HCT116 (cell line): Measurements from ENCODE around the gene GALNT7. TPM values are rescaled to one million over a fixed set of nuclear protein-coding genes. Genes with fewer than 3 reads are reported as not detected.

Source experiments
- ATAC-seq: fragments of 200-7000 bp; cut with Tn5 transposase; 2 replicates; pipeline ENCODE4 v1.9.1; 2020; ENCODE audit warnings: mild to moderate bottlenecking, moderate library complexity
- BruUV-seq: library from RNA; stranded (reverse); fragments of 400-500 nt; replicated peaks from 2 replicates; lab custom pipeline; 2021; lab: Mats Ljungman, UMichigan
- CTCF ChIA-PET: fragments of 300-600 bp; sonication (Branson Sonifier 250); formaldehyde crosslinking; loops from one replicate; lab custom pipeline; 2021; ENCODE audit warnings: antibody characterized with exemption; lab: Charles Lee
- POLR2A ChIA-PET: fragments of 300-600, 350-600 bp; sonication (Branson Sonifier 250); formaldehyde crosslinking; loops from one replicate; lab custom pipeline; 2021; ENCODE audit warnings: antibody characterized with exemption; lab: Charles Lee
- RAD21 ChIA-PET, 2 experiments: fragments of 300-600 bp; sonication (Branson Sonifier 250); formaldehyde crosslinking; loops; one replicate each; lab custom pipeline; 2023; ENCODE audit warnings: low total read pairs in 2 of 2; ENCODE audit not compliant: uncharacterized antibody in 2 of 2, unreplicated experiment in 2 of 2, low non-redundant PET in 1 of 2; lab: Charles Lee
- DNase-seq: peaks from one replicate; pipeline ENCODE4 v3.0.0-alpha.2; 2010; ENCODE audit warnings: low read depth, low spot score
- H2AFZ ChIP-seq: fragments of 200-600 bp; shearing (Covaris generic), sonication (generic); 2 replicates; pipeline ENCODE4 v1.6.1; 2017; ENCODE audit warnings: low read depth, mixed run types, mixed read lengths, antibody characterized with exemption, low read length; ENCODE audit not compliant: poor library complexity, severe bottlenecking
- H3K27ac ChIP-seq: 2 replicates; pipeline ENCODE4 v1.5.1; 2012; ENCODE audit warnings: low read depth, low read length
- H3K27me3 ChIP-seq: fragments of 200-600 bp; sonication (generic); 2 replicates; pipeline ENCODE4 v1.6.1; 2016; ENCODE audit warnings: mixed run types, low read length, mixed read lengths; ENCODE audit not compliant: insufficient read depth
- H3K36me3 ChIP-seq, 2 experiments: fragments of 200-500 bp in 1 of 2; fragments of 200-600 bp in 1 of 2; sonication (Bioruptor generic) in 1 of 2; sonication (generic) in 1 of 2; 2 replicates each; pipeline versions ENCODE4 v1.5.1 to v1.6.1; 2014 to 2016; ENCODE audit warnings: low read length in 2 of 2, inconsistent platforms in 1 of 2, mixed read lengths in 1 of 2, mixed run types in 1 of 2; ENCODE audit not compliant: insufficient read depth in 2 of 2, control insufficient read depth in 1 of 2
- H3K4me1 ChIP-seq, 2 experiments: fragments of 200-600 bp in 1 of 2; sonication (generic) in 1 of 2; 2 replicates each; pipeline versions ENCODE4 v1.5.1 to v1.6.1; 2012 to 2017; ENCODE audit warnings: low read length in 2 of 2, inconsistent platforms in 1 of 2, mild to moderate bottlenecking in 1 of 2, mixed read lengths in 1 of 2, mixed run types in 1 of 2, moderate library complexity in 1 of 2; ENCODE audit not compliant: insufficient read depth in 2 of 2, control insufficient read depth in 1 of 2
- H3K4me2 ChIP-seq: fragments of 200-600 bp; sonication (generic); 2 replicates; pipeline ENCODE4 v1.6.1; 2017; ENCODE audit warnings: mixed run types, low read length, mixed read lengths
- H3K4me3 ChIP-seq, 2 experiments: fragments of 200-600 bp in 1 of 2; sonication (generic) in 1 of 2; replicated peaks in 1 of 2; 2 replicates each; pipeline ENCODE4 v1.5.1; 2011 to 2016; ENCODE audit warnings: low read length in 2 of 2, control low read depth in 1 of 2, low read depth in 1 of 2, mild to moderate bottlenecking in 1 of 2, mixed read lengths in 1 of 2, mixed run types in 1 of 2
- H3K79me2 ChIP-seq: fragments of 200-600 bp; sonication (generic); 2 replicates; pipeline ENCODE4 v1.6.1; 2017; ENCODE audit warnings: mild to moderate bottlenecking, mixed run types, low read length, moderate library complexity, mixed read lengths; ENCODE audit not compliant: insufficient read depth
- H3K9ac ChIP-seq: fragments of 200-600 bp; sonication (generic); 2 replicates; pipeline ENCODE4 v1.6.1; 2016; ENCODE audit warnings: low read length, mixed read lengths
- H3K9me2 ChIP-seq: fragments of 200-600 bp; sonication (generic), shearing (Covaris generic); 2 replicates; pipeline ENCODE4 v1.6.1; 2017; ENCODE audit warnings: mixed run types, mild to moderate bottlenecking, moderate library complexity; ENCODE audit not compliant: insufficient read depth
- H3K9me3 ChIP-seq, 2 experiments: fragments of 200-500 bp in 1 of 2; fragments of 200-600 bp in 1 of 2; sonication (Bioruptor generic) in 1 of 2; sonication (generic) in 1 of 2; 2 replicates each; pipeline ENCODE4 v1.6.1; 2014 to 2017; ENCODE audit warnings: low read length in 2 of 2, mixed read lengths in 2 of 2, inconsistent platforms in 1 of 2, low read depth in 1 of 2, mild to moderate bottlenecking in 1 of 2, mixed run types in 1 of 2, moderate library complexity in 1 of 2; ENCODE audit not compliant: control insufficient read depth in 1 of 2, insufficient read depth in 1 of 2
- H4K20me1 ChIP-seq: fragments of 200-600 bp; sonication (generic), shearing (Covaris generic); 2 replicates; pipeline ENCODE4 v1.6.1; 2017; ENCODE audit warnings: mixed run types, mild to moderate bottlenecking, moderate library complexity; ENCODE audit not compliant: insufficient read depth
- CBX3 ChIP-seq: IDR thresholded peaks from 2 replicates; pipeline ENCODE4 v1.6.1; 2012; ENCODE audit warnings: low read depth
- CEBPB ChIP-seq: IDR thresholded peaks from 2 replicates; pipeline ENCODE4 v1.6.1; 2012; ENCODE audit warnings: low read depth
- EZH2 ChIP-seq: fragments of 200-600 bp; sonication (generic); IDR thresholded peaks from 2 replicates; pipeline ENCODE4 v1.6.1; 2017; ENCODE audit warnings: antibody characterized with exemption, mixed run types
- EZH2phosphoT487 ChIP-seq: fragments of 200-600 bp; IDR thresholded peaks from 2 replicates; pipeline ENCODE4 v1.6.1; 2018; ENCODE audit warnings: antibody characterized with exemption, borderline replicate concordance
- FOSL1 ChIP-seq: IDR thresholded peaks from 2 replicates; pipeline ENCODE4 v1.6.1; 2012; ENCODE audit warnings: low read depth
- JUND ChIP-seq: IDR thresholded peaks from 2 replicates; pipeline ENCODE4 v1.6.1; 2012
- POLR2A ChIP-seq: IDR thresholded peaks from 2 replicates; pipeline ENCODE4 v1.7.0; 2011; ENCODE audit warnings: borderline replicate concordance; ENCODE audit not compliant: insufficient read depth, insufficient read length; ENCODE audit errors: extremely low read depth
- POLR2AphosphoS5 ChIP-seq: IDR thresholded peaks from 2 replicates; pipeline ENCODE4 v1.6.1; 2011; ENCODE audit warnings: mild to moderate bottlenecking, low read depth, low read length, moderate library complexity
- SIN3A ChIP-seq: IDR thresholded peaks from 2 replicates; pipeline ENCODE4 v1.6.1; 2012; ENCODE audit warnings: low read depth
- SP1 ChIP-seq: IDR thresholded peaks from 2 replicates; pipeline ENCODE4 v1.6.1; 2012; ENCODE audit warnings: low read depth
- SRF ChIP-seq: IDR thresholded peaks from 2 replicates; pipeline ENCODE4 v1.6.1; 2012; ENCODE audit warnings: low read depth
- intact Hi-C: fragments of 100-400 bp; cut with micrococcal nuclease; formaldehyde crosslinking; loops from 2 replicates; pipeline ENCODE4 v1.10.0; 2022
- total RNA-seq: library from RNA; stranded (reverse); gene quantifications from one replicate; pipeline ENCODE4 v1.2.1, GENCODE V29; 2021; ENCODE audit not compliant: unreplicated experiment
- TF ChIP-seq, protein P1 (sequence below): IDR thresholded peaks from 2 replicates; pipeline ENCODE4 v1.6.1; 2011; ENCODE audit warnings: mild to moderate bottlenecking, low read length, moderate library complexity; ENCODE audit not compliant: insufficient replicate concordance; ENCODE audit errors: extremely low read depth
- TF ChIP-seq, protein P2 (sequence below): IDR thresholded peaks from 2 replicates; pipeline ENCODE4 v1.6.1; 2012

GALNT7 gene
- total RNA-seq, 1 experiment from 2014 or later = 21.3 TPM

DNA sequence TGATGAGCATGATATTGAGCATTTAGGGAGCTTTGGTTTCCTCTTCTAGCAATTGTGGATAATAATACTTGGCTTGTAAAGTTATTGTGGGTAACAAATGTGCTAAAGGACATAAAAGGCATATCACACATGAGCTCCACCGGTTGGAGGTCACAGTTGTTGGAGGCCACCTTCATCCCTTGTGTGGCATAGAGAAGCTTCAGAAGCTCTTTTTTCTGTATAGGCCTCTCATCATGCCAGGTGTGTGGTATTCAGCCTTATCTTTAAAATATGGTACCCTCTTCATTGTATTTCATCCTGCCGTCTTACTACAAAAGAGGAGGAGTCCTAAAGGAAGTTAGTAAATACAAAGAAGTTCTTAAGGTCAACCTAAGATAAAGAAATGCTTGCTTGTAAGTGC, 99.1 kb downstream of the GALNT7 start:
- ChIA-PET POLR2A (no interaction called here), CTCF (interaction anchor here (0.8 to 1.1 kb wide), 3 partner anchors 10 to 153 kb away, joined by 3 read pairs; no protein-coding TSS in a partner anchor), RAD21 (no interaction called here)
- Histone ChIP-seq H3K27me3 (no peaks in the 10 kb centered on the region), H3K9me3 (no peaks in the 10 kb centered on the region), H3K4me2 (no peak overlapping the region), H3K36me3 (no peaks in the 10 kb centered on the region), H3K4me1 (no peaks in the 10 kb centered on the region), H3K27ac (no peak overlapping the region), H3K4me3 (no peak overlapping the region), H3K9me2 (no peaks in the 10 kb centered on the region), H4K20me1 (peaks cover 7% of the 10 kb centered on the region; the same call in 1 of the 2 replicates), H3K9ac (no peak overlapping the region), H3K79me2 (peaks cover 13% of the 10 kb centered on the region), H2AFZ (no peak overlapping the region)
- TF ChIP-seq JUND (no peak), SRF (no peak), POLR2A (no peak), CBX3 (no peak), CEBPB (no peak), POLR2AphosphoS5 (no peak), SP1 (no peak), EZH2 (no peak), EZH2phosphoT487 (no peak), SIN3A (no peak)
- TF ChIP-seq, protein P1, sequence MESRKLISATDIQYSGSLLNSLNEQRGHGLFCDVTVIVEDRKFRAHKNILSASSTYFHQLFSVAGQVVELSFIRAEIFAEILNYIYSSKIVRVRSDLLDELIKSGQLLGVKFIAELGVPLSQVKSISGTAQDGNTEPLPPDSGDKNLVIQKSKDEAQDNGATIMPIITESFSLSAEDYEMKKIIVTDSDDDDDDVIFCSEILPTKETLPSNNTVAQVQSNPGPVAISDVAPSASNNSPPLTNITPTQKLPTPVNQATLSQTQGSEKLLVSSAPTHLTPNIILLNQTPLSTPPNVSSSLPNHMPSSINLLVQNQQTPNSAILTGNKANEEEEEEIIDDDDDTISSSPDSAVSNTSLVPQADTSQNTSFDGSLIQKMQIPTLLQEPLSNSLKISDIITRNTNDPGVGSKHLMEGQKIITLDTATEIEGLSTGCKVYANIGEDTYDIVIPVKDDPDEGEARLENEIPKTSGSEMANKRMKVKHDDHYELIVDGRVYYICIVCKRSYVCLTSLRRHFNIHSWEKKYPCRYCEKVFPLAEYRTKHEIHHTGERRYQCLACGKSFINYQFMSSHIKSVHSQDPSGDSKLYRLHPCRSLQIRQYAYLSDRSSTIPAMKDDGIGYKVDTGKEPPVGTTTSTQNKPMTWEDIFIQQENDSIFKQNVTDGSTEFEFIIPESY = no peak
- DNase-seq (no peak), ATAC-seq (no peak)
- BruUV-seq = no TSS peak
- intact Hi-C loops = no loop called here

DNA sequence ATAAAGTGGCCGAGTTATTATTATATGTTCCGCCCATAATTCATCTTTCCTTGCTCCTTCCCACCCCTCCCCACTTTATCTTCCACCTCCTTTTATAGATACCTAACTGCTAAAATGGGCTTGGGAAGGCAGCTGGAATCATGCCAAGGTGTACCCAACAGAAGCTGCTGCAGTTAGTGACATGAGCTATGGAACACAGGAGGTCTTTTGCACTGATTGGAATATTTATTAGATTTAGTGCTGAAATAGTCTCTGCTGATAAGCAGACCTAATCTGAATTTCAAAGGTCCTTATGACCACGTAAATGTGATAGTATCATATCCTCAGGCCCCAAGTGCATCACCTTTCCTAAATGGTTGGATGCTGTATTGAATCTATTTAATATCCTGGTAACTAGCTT, 100.7 kb downstream of the GALNT7 start:
- Histone ChIP-seq H3K9me3 (no peaks in the 10 kb centered on the region), H3K79me2 (peaks cover 9% of the 10 kb centered on the region), H3K4me1 (no peaks in the 10 kb centered on the region), H3K4me3 (no peak overlapping the region), H3K4me2 (no peak overlapping the region), H3K36me3 (no peaks in the 10 kb centered on the region), H3K9me2 (no peaks in the 10 kb centered on the region), H2AFZ (no peak overlapping the region), H3K27ac (no peak overlapping the region), H3K27me3 (no peaks in the 10 kb centered on the region), H4K20me1 (peaks cover under 1% of the 10 kb centered on the region; the same call in 1 of the 2 replicates), H3K9ac (no peak overlapping the region)
- ChIA-PET CTCF (no interaction called here), RAD21 (no interaction called here), POLR2A (no interaction called here)
- TF ChIP-seq POLR2AphosphoS5 = no peak
- TF ChIP-seq, protein P2, sequence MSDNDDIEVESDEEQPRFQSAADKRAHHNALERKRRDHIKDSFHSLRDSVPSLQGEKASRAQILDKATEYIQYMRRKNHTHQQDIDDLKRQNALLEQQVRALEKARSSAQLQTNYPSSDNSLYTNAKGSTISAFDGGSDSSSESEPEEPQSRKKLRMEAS = no peak
- TF ChIP-seq FOSL1 = no peak
- ATAC-seq (no peak), DNase-seq (no peak)
- intact Hi-C loops = no loop called here
- BruUV-seq = no TSS peak
